AG04450 (cell line): Measurements from ENCODE around the gene VEGFB. TPM values are rescaled to one million over a fixed set of nuclear protein-coding genes. Genes with fewer than 3 reads are reported as not detected.

Experiments used
- CTCF ChIA-PET: fragments of 300-600, 350-600 bp; formaldehyde crosslinking; extraction: SDS; loops from one replicate; lab custom pipeline; 2022; ENCODE audit warnings: antibody characterized with exemption, inconsistent platforms; lab: Charles Lee
- POLR2A ChIA-PET: fragments of 350-600 bp; formaldehyde crosslinking; extraction: SDS; loops from one replicate; lab custom pipeline; 2021; ENCODE audit warnings: antibody characterized with exemption, inconsistent platforms; lab: Yijun Ruan, JAX
- DNase-seq: peaks from one replicate; pipeline ENCODE4 v3.0.0-alpha.2; 2011; ENCODE audit warnings: low read depth, low spot score
- H3K27ac ChIP-seq: one replicate; pipeline ENCODE4 v1.5.1; 2012; ENCODE audit warnings: low read depth, low read length, control low read depth
- H3K27me3 ChIP-seq: one replicate; pipeline ENCODE4 v1.6.0; 2012; ENCODE audit warnings: low read length; ENCODE audit not compliant: control insufficient read depth, insufficient read depth
- H3K4me3 ChIP-seq: 2 replicates; pipeline ENCODE4 v1.5.1; 2011; ENCODE audit warnings: mild to moderate bottlenecking, low read depth, low read length, control low read depth
- H3K9me3 ChIP-seq: 2 replicates; pipeline ENCODE4 v1.5.1; 2012; ENCODE audit warnings: low read length; ENCODE audit not compliant: control insufficient read depth, insufficient read depth
- CTCF ChIP-seq: IDR thresholded peaks from 2 replicates; pipeline ENCODE4 v1.5.1; 2011; ENCODE audit warnings: low read depth, low read length, control low read depth, inconsistent platforms
- polyA plus RNA-seq: library from polyadenylated mRNA; depleted of rRNA; stranded (reverse); fragments of >200 nt; gene quantifications from 2 replicates; pipeline ENCODE4 v1.2.3, GENCODE V29; 2011

VEGFB gene
- polyA plus RNA-seq, 1 experiment: 11.8 TPM

GRCh38 chr11:64232967-64233315, 1.4 kb upstream of the VEGFB start:
- H3K27ac ChIP-seq: no peak overlapping the region
- H3K9me3 ChIP-seq: no peaks in the 10 kb centered on the region
- ChIA-PET POLR2A (interaction anchor here (0.6 to 0.7 kb wide), 2 partner anchors 31 to 68 kb away, joined by 3 to 4 read pairs; no protein-coding TSS in a partner anchor), CTCF (interaction anchor here (2.1 kb wide), 1 partner anchor 68 kb away, joined by 6 read pairs; no protein-coding TSS in a partner anchor)
- no peak for DNase-seq
- no peak for TF ChIP-seq CTCF
- H3K27me3 ChIP-seq: no peaks in the 10 kb centered on the region
- no peak overlapping the region for H3K4me3 ChIP-seq

- POLR2A ChIA-PET: no interaction called here
- Histone ChIP-seq H3K27ac (no peak overlapping the region), H3K4me3 (peak overlapping the region; percentile 66), H3K9me3 (no peaks in the 10 kb centered on the region), H3K27me3 (no peaks in the 10 kb centered on the region)
- no peak for TF ChIP-seq CTCF
- CTCF ChIA-PET: no interaction called here
- DNase-seq: no peak
Measured at GRCh38 chr11:64234647-64235379, 429 bp downstream of the VEGFB start.

- DNase-seq: no peak
- no peak for TF ChIP-seq CTCF
- ChIA-PET CTCF (no interaction called here), POLR2A (interaction anchor here (0.5 to 0.6 kb wide), 2 partner anchors 20 to 33 kb away, joined by 4 read pairs; no protein-coding TSS in a partner anchor)
- H3K4me3 ChIP-seq: peak overlapping the region; percentile 66
- H3K27me3 ChIP-seq: no peaks in the 10 kb centered on the region
- H3K9me3 ChIP-seq: no peaks in the 10 kb centered on the region
- H3K27ac ChIP-seq: no peak overlapping the region
Measured at GRCh38 chr11:64235437-64236161, 1.2 kb downstream of the VEGFB start.

GRCh38 chr11:64237484-64237951, 3.1 kb downstream of the VEGFB start:
- CTCF ChIA-PET: no interaction called here
- H3K9me3 ChIP-seq: peaks cover 4% of the 10 kb centered on the region; the same call in 1 of the 2 replicates
- POLR2A ChIA-PET: no interaction called here

More at GRCh38 chr11:64237484-64237951, 3.1 kb downstream of the VEGFB start:
- H3K4me3 ChIP-seq: no peak overlapping the region
- TF ChIP-seq CTCF: no peak
- no peaks in the 10 kb centered on the region for H3K27me3 ChIP-seq
- no peak for DNase-seq
- no peak overlapping the region for H3K27ac ChIP-seq
